Small intestine (tissue), 7 donors: ENCODE measurements around the gene PPP1R14C. TPM values are rescaled to one million over a fixed set of nuclear protein-coding genes. Genes with fewer than 3 reads are reported as not detected.
A peak's percentile ranks its signal among the peaks of the same experiment; 100 is the strongest.
"Not testable (repeated sequence)": the region's sequence is repeated elsewhere in the genome, so short reads cannot be mapped to it uniquely, and the experiment has no call there.

Experiments used
- DNase-seq, 2 donors: peaks; one replicate each; pipeline versions ENCODE4 v3.0.0 to v3.0.0-alpha.2; 2013
- FAIRE-seq: peaks from 2 replicates; lab custom pipeline; 2012; peaks lifted over from hg19 to GRCh38; lab: Jason Lieb, UNC
- H3K27ac ChIP-seq, 3 donors: one replicate each; pipeline ENCODE4 v1.5.1; 2013; ENCODE audit warnings: low read length in 2 of 3, mild to moderate bottlenecking in 2 of 3, control low read depth in 1 of 3, inconsistent platforms in 1 of 3, low read depth in 1 of 3, moderate library complexity in 1 of 3
- H3K27me3 ChIP-seq, 3 donors: one replicate each; pipeline ENCODE4 v1.6.1; 2013; ENCODE audit warnings: low read length in 3 of 3, inconsistent platforms in 1 of 3; ENCODE audit not compliant: control insufficient read depth in 3 of 3, insufficient read depth in 3 of 3
- H3K36me3 ChIP-seq, 3 donors: one replicate each; pipeline ENCODE4 v1.6.1; 2013; ENCODE audit warnings: low read length in 3 of 3, inconsistent platforms in 1 of 3, low read depth in 1 of 3, mild to moderate bottlenecking in 1 of 3, moderate library complexity in 1 of 3; ENCODE audit not compliant: control insufficient read depth in 3 of 3, insufficient read depth in 2 of 3
- H3K4me1 ChIP-seq, 3 donors: one replicate each; pipeline ENCODE4 v1.6.1; 2013; ENCODE audit warnings: low read length in 2 of 3, inconsistent platforms in 1 of 3, low read depth in 1 of 3, mild to moderate bottlenecking in 1 of 3, moderate library complexity in 1 of 3; ENCODE audit not compliant: control insufficient read depth in 3 of 3, insufficient read depth in 2 of 3
- H3K4me3 ChIP-seq, 3 donors: one replicate each; pipeline ENCODE4 v1.5.1; 2013; ENCODE audit warnings: low read length in 3 of 3, control low read depth in 1 of 3, inconsistent platforms in 1 of 3, low read depth in 1 of 3, mild to moderate bottlenecking in 1 of 3, moderate library complexity in 1 of 3
- H3K9me3 ChIP-seq, 2 donors: one replicate each; pipeline ENCODE4 v1.6.1; 2013; ENCODE audit warnings: low read depth in 1 of 2, low read length in 1 of 2; ENCODE audit not compliant: control insufficient read depth in 2 of 2, insufficient read depth in 1 of 2
- whole genome bisulfite sequencing, 3 donors: extraction: QIAGEN DNeasy Blood & Tissue Kit; methylation state at CpG; one replicate each; pipeline ENCODE4 v1.1.7; 2013; 5-methylcytosine and 5-hydroxymethylcytosine counted together
- polyA plus RNA-seq, 4 donors: library from polyadenylated mRNA; stranded (reverse) in 3 of 4; unstranded in 1 of 4; fragments of 200-250 nt in 3 of 4; fragments of 120-200 nt in 1 of 4; gene quantifications; one replicate each; pipeline versions ENCODE4 v1.2.1 to v1.2.3, GENCODE V29; 2013
- donor health status: healthy with polysubstance abuse.
- donor health status: control.
- donor health status: control.
- donor health status: Bipolar disorder and iron deficiency.
- donor health status: healthy.

The PPP1R14C gene
- polyA plus RNA-seq, 4 donors = 2.4 to 14.3 (median 11.5) TPM

DNA sequence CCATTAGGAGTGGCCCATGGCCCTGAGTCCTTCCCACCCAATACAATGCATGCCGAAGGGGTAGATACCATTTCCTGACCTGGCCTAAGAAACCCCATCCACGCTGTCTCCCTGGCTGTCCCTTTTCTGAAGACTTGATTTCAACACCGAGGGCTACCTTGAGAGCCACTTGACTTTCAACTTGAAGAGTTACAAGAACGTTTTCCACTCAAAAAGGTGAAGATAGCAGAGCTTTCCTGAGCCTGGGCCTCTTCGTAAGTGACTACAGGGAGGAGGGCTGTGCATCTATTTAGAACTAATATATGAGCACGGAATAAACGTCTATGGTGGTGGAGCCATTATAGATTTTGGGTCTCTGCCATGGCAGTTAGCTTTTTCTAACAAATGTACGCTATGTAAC lies 14.4 kb upstream of the PPP1R14C start:
- Histone ChIP-seq H3K4me3 (no peak overlapping the region), H3K27ac (no peak overlapping the region), H3K36me3 (no peaks in the 10 kb centered on the region), H3K27me3 (no peaks in the 10 kb centered on the region), H3K9me3 (no peaks in the 10 kb centered on the region), H3K4me1 (no peaks in the 10 kb centered on the region)
- no peak for DNase-seq
- WGBS, 3 donors = 75 to 85% (median 84%) methylated on average over 8 of the region's 8 CpGs
- FAIRE-seq = no peak

DNA sequence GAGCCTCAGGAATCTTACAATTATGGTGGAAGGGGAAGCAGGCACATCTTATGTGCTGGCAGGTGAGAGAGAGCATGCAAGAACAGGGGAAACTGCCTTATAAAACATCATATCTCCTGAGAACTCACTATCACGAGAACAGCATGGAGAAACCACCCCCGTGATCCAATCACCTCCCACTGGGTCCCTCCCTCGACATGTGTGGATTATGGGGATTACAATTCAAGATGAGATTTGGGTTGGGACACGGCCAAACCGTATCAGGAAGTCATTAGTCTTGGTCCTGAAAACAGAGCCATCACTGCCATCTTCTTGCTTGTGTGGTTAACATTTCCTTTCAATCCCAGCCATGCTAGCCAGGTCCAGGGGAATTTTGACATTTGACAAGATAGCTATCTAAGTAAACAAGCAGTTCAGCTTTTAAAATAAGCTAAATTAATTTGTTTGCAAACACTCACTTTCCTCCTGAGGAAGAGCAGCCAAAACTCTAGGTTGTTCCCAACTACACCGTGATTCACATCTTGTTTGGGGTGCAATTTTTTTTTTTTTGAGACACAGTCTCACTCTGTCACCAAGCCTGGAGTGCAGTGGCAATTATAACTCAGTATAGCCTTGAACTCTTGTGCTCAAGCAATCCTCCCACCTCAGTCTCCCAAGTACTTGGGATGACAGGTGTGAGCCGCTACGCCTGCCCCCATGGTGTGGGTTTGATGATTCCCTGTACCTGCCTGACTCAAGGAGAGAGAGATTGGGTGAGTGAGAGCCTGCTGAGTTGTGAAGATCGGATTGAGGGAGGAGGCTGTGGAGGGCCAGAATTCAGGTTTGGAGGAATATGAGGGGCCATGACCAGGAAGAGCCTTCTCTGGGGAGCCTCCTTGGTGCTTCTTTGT lies 13.0 kb upstream of the PPP1R14C start:
- H3K4me1 ChIP-seq = peaks cover 2 to 7% (median 3%) of the 10 kb centered on the region in 3 donors
- H3K9me3 ChIP-seq = peaks cover 0 to 5% of the 10 kb centered on the region in 2 donors
- WGBS, 3 donors = 68 to 74% (median 70%) methylated on average over 9 of the region's 9 CpGs
- H3K27me3 ChIP-seq = no peaks in the 10 kb centered on the region
- no peak for FAIRE-seq
- no peaks in the 10 kb centered on the region for H3K36me3 ChIP-seq
- H3K27ac ChIP-seq = no peak overlapping the region
- no peak overlapping the region for H3K4me3 ChIP-seq
- no peak for DNase-seq

DNA sequence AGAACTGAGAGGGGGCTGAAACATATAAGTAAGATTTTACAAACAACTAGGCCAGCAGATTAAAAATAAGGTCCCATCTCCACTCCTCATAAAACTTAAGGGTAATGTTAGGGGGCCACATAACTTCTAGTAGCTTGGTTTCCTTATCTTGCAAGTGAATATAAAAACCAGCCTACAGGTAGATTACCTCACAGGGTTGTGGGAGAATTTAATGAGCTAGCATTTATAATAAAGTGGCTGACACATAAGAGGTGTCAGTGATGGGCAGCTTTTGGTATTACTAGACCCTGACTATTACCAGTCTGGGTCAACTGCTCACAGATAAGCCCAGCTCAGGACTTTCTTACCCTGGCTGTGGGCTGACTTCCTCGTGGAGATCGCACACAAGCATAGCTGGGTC lies 9.2 kb upstream of the PPP1R14C start:
- FAIRE-seq = no peak
- Histone ChIP-seq H3K4me1 (peaks cover 2 to 9% (median 3%) of the 10 kb centered on the region in 3 donors), H3K9me3 (peaks cover 0 to 13% of the 10 kb centered on the region in 2 donors), H3K27ac (peak overlapping the region in 1 of 3 donors; percentile 83), H3K4me3 (no peak overlapping the region), H3K27me3 (peaks cover 0 to 9% (median 0%) of the 10 kb centered on the region in 3 donors), H3K36me3 (no peaks in the 10 kb centered on the region)
- DNase-seq = no peak
- WGBS, 3 donors = 14 to 75% (median 48%) methylated on average over 2 of the region's 2 CpGs

DNA sequence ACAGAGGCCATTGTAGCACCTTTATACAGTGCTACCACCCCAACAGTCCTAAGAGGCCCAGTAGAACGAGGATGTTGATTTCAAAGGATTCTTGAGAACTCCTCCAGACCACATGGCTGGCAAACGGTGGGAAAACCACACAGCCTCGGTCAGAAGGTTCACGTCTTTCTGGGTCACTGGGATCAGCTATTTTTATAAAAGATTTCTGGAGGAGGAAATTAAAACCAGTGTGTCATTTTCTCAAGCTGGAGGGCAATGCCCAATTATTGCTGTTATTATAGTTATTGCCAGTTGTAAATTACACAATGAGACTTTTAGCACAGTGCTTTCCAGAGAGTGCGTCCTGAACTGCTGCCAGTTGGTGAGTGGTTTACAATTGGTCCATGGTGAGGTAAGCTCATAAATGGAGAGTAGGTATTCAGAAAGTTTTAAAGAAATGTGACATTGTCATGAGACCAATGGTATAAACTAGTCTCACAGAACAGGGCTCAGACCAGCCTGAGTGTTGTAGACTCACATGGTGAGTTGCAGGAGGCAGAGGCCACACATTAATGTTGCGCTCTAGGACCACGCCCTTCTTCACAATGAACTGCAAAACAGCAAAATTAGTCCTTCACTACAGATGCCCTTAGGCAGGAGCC lies 8.4 kb upstream of the PPP1R14C start:
- no peak overlapping the region for H3K4me3 ChIP-seq
- DNase-seq (peak; percentile 77 to 87), FAIRE-seq (no peak)
- H3K27ac ChIP-seq = peak overlapping the region in 2 of 3 donors; percentile 52 to 83
- no peaks in the 10 kb centered on the region for H3K36me3 ChIP-seq
- 20 to 62% (median 27%) methylated on average over 7 of the region's 7 CpGs for WGBS, 3 donors
- peaks cover 2 to 9% (median 3%) of the 10 kb centered on the region in 3 donors for H3K4me1 ChIP-seq
- peaks cover 0 to 13% of the 10 kb centered on the region in 2 donors for H3K9me3 ChIP-seq
- peaks cover 0 to 11% (median 0%) of the 10 kb centered on the region in 3 donors for H3K27me3 ChIP-seq

DNA sequence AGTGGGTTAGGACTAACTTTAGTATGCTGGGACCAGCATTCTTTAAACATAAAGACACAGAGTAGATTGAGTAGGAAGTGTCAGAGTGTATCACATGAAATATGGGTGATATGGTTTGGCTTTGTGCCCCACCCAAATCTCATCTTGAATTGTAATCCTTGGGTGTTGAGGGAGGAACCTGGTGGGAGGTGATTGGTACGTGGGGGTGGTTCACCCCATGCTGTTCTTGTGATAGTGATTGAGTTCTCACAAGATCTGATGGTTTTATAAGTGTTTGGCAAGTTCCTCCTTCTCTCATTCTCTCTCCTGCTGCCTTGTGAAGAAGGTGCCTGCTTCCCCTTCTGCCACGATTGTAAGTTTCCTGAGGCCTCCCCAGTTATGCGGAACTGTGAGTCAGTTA lies 5.1 kb upstream of the PPP1R14C start:
- not testable (repeated sequence) for DNase-seq, H3K27ac ChIP-seq, H3K36me3 ChIP-seq, FAIRE-seq, H3K4me3 ChIP-seq, H3K4me1 ChIP-seq
- Histone ChIP-seq H3K27me3 (peaks cover under 1 to 34% (median 7%) of the 10 kb centered on the region in 3 donors), H3K9me3 (peaks cover 0 to 13% of the 10 kb centered on the region in 2 donors)
- 73 to 78% (median 73%) methylated on average over 3 of the region's 3 CpGs for WGBS, 3 donors

DNA sequence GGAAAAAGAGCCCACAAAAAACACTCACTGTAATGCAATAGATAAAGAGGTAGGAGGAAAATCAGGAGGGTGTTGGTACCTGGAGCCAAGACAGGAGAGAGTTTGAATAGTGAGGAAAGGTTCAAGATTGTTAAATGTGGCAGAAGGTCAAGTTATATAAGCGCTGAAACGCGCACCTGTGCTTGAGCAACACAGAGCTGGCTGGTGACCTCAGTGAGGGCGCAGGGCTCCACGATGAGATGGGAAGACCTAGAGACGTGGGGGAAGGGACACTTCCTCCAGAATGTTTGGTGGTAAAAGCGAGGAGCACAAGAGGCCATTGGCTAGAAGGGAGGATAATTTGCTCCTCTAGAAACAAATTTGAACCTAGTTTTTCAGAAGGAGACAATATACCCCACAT lies 4.2 kb upstream of the PPP1R14C start:
- H3K4me3 ChIP-seq = no peak overlapping the region
- no peak for FAIRE-seq
- no peaks in the 10 kb centered on the region for H3K36me3 ChIP-seq
- H3K27me3 ChIP-seq = peaks cover 4 to 41% (median 7%) of the 10 kb centered on the region in 3 donors
- WGBS, 3 donors = 19 to 56% (median 29%) methylated on average over 7 of the region's 7 CpGs
- DNase-seq = peak in 1 of 2 donors; percentile 31
- peaks cover 0 to 13% of the 10 kb centered on the region in 2 donors for H3K9me3 ChIP-seq
- peaks cover 2 to 13% (median 6%) of the 10 kb centered on the region in 3 donors for H3K4me1 ChIP-seq
- H3K27ac ChIP-seq = no peak overlapping the region

DNA sequence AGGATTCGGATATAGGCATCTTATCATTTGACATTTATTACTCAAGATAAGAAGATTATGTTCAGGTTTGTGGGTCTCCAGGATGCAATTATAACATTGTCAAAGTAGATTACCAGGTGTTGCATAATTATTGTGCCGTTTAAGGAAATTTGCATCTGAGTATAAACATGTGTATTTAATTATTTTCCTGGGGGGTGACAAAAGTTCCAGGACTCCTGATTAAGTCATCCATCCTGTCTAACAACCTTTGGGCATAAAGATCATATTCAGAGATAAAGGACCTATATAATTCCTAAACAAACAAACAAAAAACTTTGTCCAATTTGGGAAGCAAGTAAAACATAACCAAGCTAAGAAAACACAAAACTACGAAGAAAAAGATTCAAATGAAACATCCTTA lies 3.3 kb upstream of the PPP1R14C start:
- no peak for FAIRE-seq
- Histone ChIP-seq H3K9me3 (peaks cover 0 to 8% of the 10 kb centered on the region in 2 donors), H3K27me3 (peaks cover 4 to 50% (median 9%) of the 10 kb centered on the region in 3 donors), H3K36me3 (no peaks in the 10 kb centered on the region), H3K4me3 (no peak overlapping the region), H3K27ac (no peak overlapping the region), H3K4me1 (peaks cover 0 to 14% (median 3%) of the 10 kb centered on the region in 3 donors)
- 8 to 48% (median 23%) methylated on average over 3 of the region's 3 CpGs for WGBS, 3 donors
- DNase-seq = no peak

DNA sequence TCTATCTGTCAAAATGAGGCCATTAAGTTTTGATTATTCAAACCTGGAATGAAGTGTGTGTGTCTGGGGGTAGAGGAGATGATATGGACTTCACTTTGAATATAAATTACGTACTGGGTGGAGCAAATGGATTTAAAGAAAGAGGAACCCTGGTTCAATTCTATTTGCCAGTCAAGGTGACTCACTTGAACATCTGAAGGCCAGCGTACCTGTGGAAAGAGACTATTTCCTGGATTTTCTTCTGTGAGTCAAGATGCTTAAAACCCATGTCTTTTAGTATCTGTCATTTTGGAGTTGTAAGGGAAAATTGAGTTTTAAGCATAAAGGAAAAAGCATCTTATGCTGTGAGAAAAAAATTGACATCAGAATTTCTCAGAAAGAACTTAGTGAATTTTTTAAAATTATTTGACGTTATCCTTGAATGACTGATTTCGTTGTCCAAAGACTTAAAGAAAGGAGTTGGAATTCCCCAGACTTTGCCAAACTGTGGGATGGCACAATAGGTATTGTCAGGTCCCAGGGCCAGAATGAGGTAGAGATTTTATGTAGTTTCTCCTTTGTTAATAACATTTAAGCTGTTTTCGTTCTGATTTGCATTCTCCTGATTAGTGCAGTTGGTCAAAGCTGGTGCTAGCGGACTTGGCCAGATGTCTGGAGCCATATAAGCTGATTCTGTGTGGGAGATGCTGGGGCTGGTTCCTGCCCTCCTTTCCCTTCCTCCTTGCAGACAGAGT lies 2.4 kb upstream of the PPP1R14C start:
- 56 to 74% (median 72%) methylated on average over 6 of the region's 6 CpGs for WGBS, 3 donors
- Histone ChIP-seq H3K4me3 (no peak overlapping the region), H3K36me3 (no peaks in the 10 kb centered on the region), H3K9me3 (peaks cover 0 to 8% of the 10 kb centered on the region in 2 donors), H3K4me1 (peaks cover 0 to 9% (median 3%) of the 10 kb centered on the region in 3 donors), H3K27me3 (peaks cover 4 to 54% (median 9%) of the 10 kb centered on the region in 3 donors), H3K27ac (no peak overlapping the region)
- FAIRE-seq (no peak), DNase-seq (no peak)
